Middle frontal gyrus (tissue), 1 donor: ENCODE measurements around the gene ATP7A.
A peak's percentile ranks its signal among the peaks of the same experiment; 100 is the strongest.
"Not testable (repeated sequence)": the region's sequence is repeated elsewhere in the genome, so short reads cannot be mapped to it uniquely, and the experiment has no call there.

Experiments used
- DNase-seq: peaks from one replicate; pipeline ENCODE4 v3.0.0-alpha.2; 2015; ENCODE audit warnings: low spot score; ENCODE audit errors: extremely low spot score

The ATP7A gene

GRCh38 chrX:77910108-77910840 lies at the start of gene ATP7A:
TSS of gene ATP7A (plus strand) at chrX:77910693. CDS start at chrX:77971642, 60,949 bp downstream.
- DNase-seq: peak; percentile 70

- DNase-seq: no peak
Observed at GRCh38 chrX:77875372-77875771, 35.1 kb upstream of the ATP7A start.

- DNase-seq: not testable (repeated sequence)
Observed at GRCh38 chrX:77881418-77881817, 29.1 kb upstream of the ATP7A start.

GRCh38 chrX:77892887-77893286 lies 17.6 kb upstream of the ATP7A start:
- DNase-seq: no peak

GRCh38 chrX:77893713-77894112 lies 16.8 kb upstream of the ATP7A start:
- DNase-seq: no peak

GRCh38 chrX:77894921-77895886 lies 15.3 kb upstream of the ATP7A start, which contains the start of gene MAGT1:
TSS of gene MAGT1 (minus strand) at chrX:77895435. CDS start at chrX:77895410, 25 bp downstream.
- DNase-seq: peak; percentile 81

- peak; percentile 87 for DNase-seq
Observed at GRCh38 chrX:77899081-77899828, 11.2 kb upstream of the ATP7A start, which contains the start of gene COX7B. TSS of gene COX7B (plus strand) at chrX:77899468. CDS start at chrX:77899554, 86 bp downstream.

- DNase-seq: no peak
Observed at GRCh38 chrX:77900688-77901087, 9.8 kb upstream of the ATP7A start.

GRCh38 chrX:77901506-77901905 lies 9.0 kb upstream of the ATP7A start:
- DNase-seq: no peak

- DNase-seq: no peak
Observed at GRCh38 chrX:77917294-77917933, 6.9 kb downstream of the ATP7A start.

GRCh38 chrX:77918568-77918967 lies 8.1 kb downstream of the ATP7A start:
- no peak for DNase-seq

GRCh38 chrX:77919370-77919769 lies 8.9 kb downstream of the ATP7A start:
- not testable (repeated sequence) for DNase-seq

GRCh38 chrX:77922787-77923186 lies 12.3 kb downstream of the ATP7A start:
- no peak for DNase-seq

GRCh38 chrX:77924320-77924859 lies 13.9 kb downstream of the ATP7A start:
- DNase-seq: no peak

- no peak for DNase-seq
Observed at GRCh38 chrX:77925764-77926163, 15.3 kb downstream of the ATP7A start.

GRCh38 chrX:77930581-77930980 lies 20.1 kb downstream of the ATP7A start:
- DNase-seq: no peak

- DNase-seq: no peak
Observed at GRCh38 chrX:77935886-77936285, 25.4 kb downstream of the ATP7A start.

- DNase-seq: no peak
Observed at GRCh38 chrX:77936299-77936698, 25.8 kb downstream of the ATP7A start.

- DNase-seq: no peak
Observed at GRCh38 chrX:77937291-77937690, 26.8 kb downstream of the ATP7A start.

GRCh38 chrX:77938083-77938680 lies 27.7 kb downstream of the ATP7A start:
- DNase-seq: no peak
